ENCODE results near the gene OR10A6. TPM values are rescaled to one million over a fixed set of nuclear protein-coding genes. Genes with fewer than 3 reads are reported as not detected.
A peak's percentile ranks its signal among the peaks of the same experiment; 100 is the strongest.

The OR10A6 gene
- polyA plus RNA-seq, 1 of the 3 experiments (the other 2 are of a cell fraction), result not detected

GRCh38 chr11:7977232-7977917 lies 46.3 kb upstream of the OR10A6 start (continued):
- TF ChIP-seq, protein P1, sequence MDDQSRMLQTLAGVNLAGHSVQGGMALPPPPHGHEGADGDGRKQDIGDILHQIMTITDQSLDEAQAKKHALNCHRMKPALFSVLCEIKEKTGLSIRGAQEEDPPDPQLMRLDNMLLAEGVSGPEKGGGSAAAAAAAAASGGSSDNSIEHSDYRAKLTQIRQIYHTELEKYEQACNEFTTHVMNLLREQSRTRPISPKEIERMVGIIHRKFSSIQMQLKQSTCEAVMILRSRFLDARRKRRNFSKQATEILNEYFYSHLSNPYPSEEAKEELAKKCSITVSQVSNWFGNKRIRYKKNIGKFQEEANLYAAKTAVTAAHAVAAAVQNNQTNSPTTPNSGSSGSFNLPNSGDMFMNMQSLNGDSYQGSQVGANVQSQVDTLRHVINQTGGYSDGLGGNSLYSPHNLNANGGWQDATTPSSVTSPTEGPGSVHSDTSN (IDR thresholded peaks at IDR 0.05), result peak; percentile 51
- peak; percentile 89 for TF ChIP-seq TEAD4 (IDR thresholded peaks at IDR 0.05; ENCODE audit: borderline replicate concordance, insufficient read depth)
- TF ChIP-seq RAD21 (IDR thresholded peaks at IDR 0.05; ENCODE audit: low read length), result no peak

- H2AFZ ChIP-seq (ENCODE audit: low read depth), result no peak overlapping the region
- ChIA-PET CTCF (interaction anchor here (1.1 to 4.0 kb wide), 4 partner anchors 12 to 82 kb away, joined by 3 to 35 read pairs (median 3); partner anchors contain the start of gene EIF3F), POLR2A (no interaction called here)
- H3K36me3 ChIP-seq (replicated peaks in 1 of 2; ENCODE audit: control insufficient read depth in 1 of 2, insufficient read depth in 2 of 2, low read length in 1 of 2), result no peaks in the 10 kb centered on the region
- H3K27ac ChIP-seq (ENCODE audit: low read depth in 2 of 2, low read length in 1 of 2), result no peak overlapping the region
- H3K4me2 ChIP-seq, result no peak overlapping the region
- DNase-seq, result no peak
- H3K4me3 ChIP-seq (ENCODE audit: low read depth in 2 of 2, low read length in 1 of 2), result no peak overlapping the region
- H3K4me1 ChIP-seq (ENCODE audit: control insufficient read depth in 1 of 2, insufficient read depth in 2 of 2, low read depth in 1 of 2, low read length in 1 of 2), result no peaks in the 10 kb centered on the region
- H3K79me2 ChIP-seq (ENCODE audit: insufficient read depth), result no peaks in the 10 kb centered on the region
- no peak overlapping the region for H3K9ac ChIP-seq
- no peak for TF ChIP-seq TEAD4 (IDR thresholded peaks at IDR 0.05; ENCODE audit: borderline replicate concordance, insufficient read depth)
- TF ChIP-seq ELF1 (IDR thresholded peaks at IDR 0.05), result no peak
- TF ChIP-seq MEF2A (IDR thresholded peaks at IDR 0.05; ENCODE audit: borderline replicate concordance, low read depth), result no peak
- TF ChIP-seq, protein P2, sequence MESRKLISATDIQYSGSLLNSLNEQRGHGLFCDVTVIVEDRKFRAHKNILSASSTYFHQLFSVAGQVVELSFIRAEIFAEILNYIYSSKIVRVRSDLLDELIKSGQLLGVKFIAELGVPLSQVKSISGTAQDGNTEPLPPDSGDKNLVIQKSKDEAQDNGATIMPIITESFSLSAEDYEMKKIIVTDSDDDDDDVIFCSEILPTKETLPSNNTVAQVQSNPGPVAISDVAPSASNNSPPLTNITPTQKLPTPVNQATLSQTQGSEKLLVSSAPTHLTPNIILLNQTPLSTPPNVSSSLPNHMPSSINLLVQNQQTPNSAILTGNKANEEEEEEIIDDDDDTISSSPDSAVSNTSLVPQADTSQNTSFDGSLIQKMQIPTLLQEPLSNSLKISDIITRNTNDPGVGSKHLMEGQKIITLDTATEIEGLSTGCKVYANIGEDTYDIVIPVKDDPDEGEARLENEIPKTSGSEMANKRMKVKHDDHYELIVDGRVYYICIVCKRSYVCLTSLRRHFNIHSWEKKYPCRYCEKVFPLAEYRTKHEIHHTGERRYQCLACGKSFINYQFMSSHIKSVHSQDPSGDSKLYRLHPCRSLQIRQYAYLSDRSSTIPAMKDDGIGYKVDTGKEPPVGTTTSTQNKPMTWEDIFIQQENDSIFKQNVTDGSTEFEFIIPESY (IDR thresholded peaks at IDR 0.05; ENCODE audit: borderline replicate concordance, low read depth), result no peak
- no peak for TF ChIP-seq MXI1 (IDR thresholded peaks at IDR 0.05; ENCODE audit: low read depth, low read length)
- TF ChIP-seq RFX5 (IDR thresholded peaks at IDR 0.05; ENCODE audit: low read length), result no peak
- TF ChIP-seq CHD2 (IDR thresholded peaks at IDR 0.05; ENCODE audit: low read length, partially characterized antibody), result no peak
- TF ChIP-seq POLR2AphosphoS5 (IDR thresholded peaks at IDR 0.05; ENCODE audit: low read depth, low read length), result no peak
- no peak for TF ChIP-seq SMC3 (IDR thresholded peaks at IDR 0.05; ENCODE audit: low read depth, low read length)
- TF ChIP-seq NRF1 (IDR thresholded peaks at IDR 0.05; ENCODE audit: low read depth, low read length), result no peak
- no peak for TF ChIP-seq RAD21 (IDR thresholded peaks at IDR 0.05; ENCODE audit: low read length)
- TF ChIP-seq, protein P3, sequence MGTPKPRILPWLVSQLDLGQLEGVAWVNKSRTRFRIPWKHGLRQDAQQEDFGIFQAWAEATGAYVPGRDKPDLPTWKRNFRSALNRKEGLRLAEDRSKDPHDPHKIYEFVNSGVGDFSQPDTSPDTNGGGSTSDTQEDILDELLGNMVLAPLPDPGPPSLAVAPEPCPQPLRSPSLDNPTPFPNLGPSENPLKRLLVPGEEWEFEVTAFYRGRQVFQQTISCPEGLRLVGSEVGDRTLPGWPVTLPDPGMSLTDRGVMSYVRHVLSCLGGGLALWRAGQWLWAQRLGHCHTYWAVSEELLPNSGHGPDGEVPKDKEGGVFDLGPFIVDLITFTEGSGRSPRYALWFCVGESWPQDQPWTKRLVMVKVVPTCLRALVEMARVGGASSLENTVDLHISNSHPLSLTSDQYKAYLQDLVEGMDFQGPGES (IDR thresholded peaks at IDR 0.05; ENCODE audit: low read depth, low read length), result no peak
- TF ChIP-seq CTCF (IDR thresholded peaks at IDR 0.05), result no peak
- no peak for TF ChIP-seq FOSL2 (IDR thresholded peaks at IDR 0.05; ENCODE audit: borderline replicate concordance, low read depth)
- no peak for TF ChIP-seq NFIC (IDR thresholded peaks at IDR 0.05; ENCODE audit: borderline replicate concordance)
- H3F3A ChIP-seq (replicated peaks; ENCODE audit: insufficient read depth), result peaks cover 23% of the 10 kb centered on the region
- WGBS (ENCODE audit: low lambda C conversion rate), result 64% methylated on average over 2 of the region's 2 CpGs
- H3K27me3 ChIP-seq (ENCODE audit: insufficient read depth), result no peaks in the 10 kb centered on the region
- no peaks in the 10 kb centered on the region for H3K9me3 ChIP-seq
- H4K20me1 ChIP-seq (ENCODE audit: insufficient read depth), result no peaks in the 10 kb centered on the region
- no peaks in the 10 kb centered on the region for H3K9me2 ChIP-seq
Measured at GRCh38 chr11:7974668-7975067, 43.6 kb upstream of the OR10A6 start.
